ENCODE results near the gene SLC35G6.

DNA sequence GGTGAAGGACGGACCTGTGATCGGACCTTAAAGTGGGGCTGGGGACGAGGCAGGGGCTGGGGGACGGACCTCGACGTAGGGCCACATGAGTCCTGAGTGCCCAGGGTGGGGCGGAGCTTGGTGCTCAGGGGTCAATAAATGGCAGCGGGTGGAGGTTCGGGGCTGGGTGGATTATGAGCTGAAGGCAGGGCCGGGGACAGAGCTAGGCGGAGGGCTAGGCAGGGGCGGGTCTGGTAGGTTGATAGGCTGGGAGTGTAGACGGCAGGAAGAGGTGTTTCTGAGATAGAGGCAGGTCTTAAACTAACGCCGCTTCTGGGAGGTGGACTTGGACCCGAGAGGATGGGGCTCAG lies 35.7 kb upstream of the SLC35G6 start:
- TF ChIP-seq POLR2AphosphoS5 (IDR thresholded peaks at IDR 0.05) = no peak
- TF ChIP-seq, protein P1, sequence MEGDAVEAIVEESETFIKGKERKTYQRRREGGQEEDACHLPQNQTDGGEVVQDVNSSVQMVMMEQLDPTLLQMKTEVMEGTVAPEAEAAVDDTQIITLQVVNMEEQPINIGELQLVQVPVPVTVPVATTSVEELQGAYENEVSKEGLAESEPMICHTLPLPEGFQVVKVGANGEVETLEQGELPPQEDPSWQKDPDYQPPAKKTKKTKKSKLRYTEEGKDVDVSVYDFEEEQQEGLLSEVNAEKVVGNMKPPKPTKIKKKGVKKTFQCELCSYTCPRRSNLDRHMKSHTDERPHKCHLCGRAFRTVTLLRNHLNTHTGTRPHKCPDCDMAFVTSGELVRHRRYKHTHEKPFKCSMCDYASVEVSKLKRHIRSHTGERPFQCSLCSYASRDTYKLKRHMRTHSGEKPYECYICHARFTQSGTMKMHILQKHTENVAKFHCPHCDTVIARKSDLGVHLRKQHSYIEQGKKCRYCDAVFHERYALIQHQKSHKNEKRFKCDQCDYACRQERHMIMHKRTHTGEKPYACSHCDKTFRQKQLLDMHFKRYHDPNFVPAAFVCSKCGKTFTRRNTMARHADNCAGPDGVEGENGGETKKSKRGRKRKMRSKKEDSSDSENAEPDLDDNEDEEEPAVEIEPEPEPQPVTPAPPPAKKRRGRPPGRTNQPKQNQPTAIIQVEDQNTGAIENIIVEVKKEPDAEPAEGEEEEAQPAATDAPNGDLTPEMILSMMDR (IDR thresholded peaks at IDR 0.05) = no peak

Measured in prostate gland (tissue), 2 donors.